Uterus (tissue), 4 donors: ENCODE results near the gene COX10. TPM values are rescaled to one million over a fixed set of nuclear protein-coding genes. Genes with fewer than 3 reads are reported as not detected.

Source experiments
- DNase-seq, 2 donors: peaks; one replicate each; pipeline ENCODE4 v3.0.0-alpha.2; 2019 to 2020
- H3K27ac ChIP-seq, 2 donors: fragments of 200-600 bp; sonication (generic); 1 replicate in 1 of 2; 2 replicates in 1 of 2; pipeline ENCODE4 v1.5.1; 2016 to 2018
- H3K27me3 ChIP-seq, 2 donors: fragments of 200-600 bp; sonication (generic); one replicate each; pipeline ENCODE4 v1.5.1; 2018 to 2019; ENCODE audit warnings: control low read depth in 1 of 2
- H3K36me3 ChIP-seq, 2 donors: fragments of 200-600 bp; sonication (generic); one replicate each; pipeline ENCODE4 v1.5.1; 2019; ENCODE audit warnings: control low read depth in 1 of 2
- H3K4me1 ChIP-seq, 2 donors: fragments of 200-600 bp; sonication (generic); one replicate each; pipeline ENCODE4 v1.5.1; 2018 to 2019; ENCODE audit warnings: control low read depth in 1 of 2
- H3K4me3 ChIP-seq, 2 donors: fragments of 200-600 bp; sonication (generic); 1 replicate in 1 of 2; 2 replicates in 1 of 2; pipeline ENCODE4 v1.5.1; 2018 to 2019; ENCODE audit warnings: mild to moderate bottlenecking in 1 of 2
- H3K9me3 ChIP-seq, 2 donors: fragments of 200-600 bp; sonication (generic); one replicate each; pipeline ENCODE4 v1.5.1; 2019; ENCODE audit warnings: control low read depth in 1 of 2
- POLR2A ChIP-seq, 2 donors: fragments of 450-650 bp; IDR thresholded peaks; one replicate each; pipeline ENCODE4 v1.6.1; 2016; ENCODE audit warnings: antibody characterized with exemption in 2 of 2, mild to moderate bottlenecking in 1 of 2, moderate library complexity in 1 of 2
- intact Hi-C: fragments of 100-400 bp; cut with DNase I; formaldehyde crosslinking; loops from one replicate; pipeline ENCODE4 v1.15.1; 2023; ENCODE audit warnings: low total_unique reads
- total RNA-seq, 4 donors: library from RNA; depleted of rRNA in 3 of 4; stranded (reverse); fragments of >200 nt in 3 of 4; gene quantifications; one replicate each; pipeline versions ENCODE4 v1.1.0 to v1.2.4, GENCODE V29; 2014 to 2023
- TF ChIP-seq, protein P1 (sequence below), 4 experiments: fragments of 200-600 bp in 2 of 4; fragments of 450-650 bp in 2 of 4; sonication (generic) in 2 of 4; IDR thresholded peaks; one replicate each; pipeline ENCODE4 v1.5.1; 2016 to 2019; ENCODE audit warnings: antibody characterized with exemption in 4 of 4, mild to moderate bottlenecking in 2 of 4, moderate library complexity in 1 of 4
- donor health status: DM: yes; HTN: yes; CAD: no.

The COX10 gene
- total RNA-seq, 4 donors from 2014 or later, result 3.2 to 23.4 (median 10.9) TPM

DNA sequence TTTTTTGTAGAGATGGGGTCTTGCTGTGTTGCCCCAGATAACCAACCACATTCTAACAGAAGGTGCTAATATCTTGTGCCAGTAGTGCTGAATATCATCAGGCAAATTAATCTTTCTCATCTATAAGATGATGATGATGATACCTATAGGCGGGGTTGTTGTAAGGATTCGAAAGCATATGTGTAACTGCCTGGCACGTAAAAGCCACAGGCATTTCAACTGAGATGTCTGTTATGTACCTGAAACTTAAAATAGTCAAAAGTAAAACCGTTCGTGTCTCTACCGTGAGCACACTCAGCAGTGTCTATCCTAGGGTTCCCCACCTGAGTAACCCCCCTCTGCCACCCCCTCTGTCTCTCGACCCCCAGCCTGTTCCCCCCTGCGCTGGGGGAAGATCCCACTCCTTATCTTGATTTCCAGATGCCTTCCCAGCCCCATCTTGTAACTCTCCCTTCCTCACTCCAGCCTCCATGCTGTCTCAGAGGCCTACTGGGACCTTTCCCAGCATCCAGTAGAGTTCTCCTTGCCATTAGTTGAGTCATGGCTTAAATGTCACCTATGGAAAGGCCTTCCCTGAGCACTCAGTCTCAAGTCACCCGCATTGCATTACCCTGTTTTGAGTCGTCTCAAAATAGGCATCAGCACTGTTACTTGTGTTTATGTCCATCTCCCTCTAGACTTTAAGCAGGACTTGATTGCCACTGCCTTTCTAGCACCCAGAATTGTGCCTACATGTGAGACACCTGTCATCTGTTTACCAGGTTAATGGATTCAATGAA, 133.3 kb downstream of the COX10 start:
- DNase-seq, result no peak

DNA sequence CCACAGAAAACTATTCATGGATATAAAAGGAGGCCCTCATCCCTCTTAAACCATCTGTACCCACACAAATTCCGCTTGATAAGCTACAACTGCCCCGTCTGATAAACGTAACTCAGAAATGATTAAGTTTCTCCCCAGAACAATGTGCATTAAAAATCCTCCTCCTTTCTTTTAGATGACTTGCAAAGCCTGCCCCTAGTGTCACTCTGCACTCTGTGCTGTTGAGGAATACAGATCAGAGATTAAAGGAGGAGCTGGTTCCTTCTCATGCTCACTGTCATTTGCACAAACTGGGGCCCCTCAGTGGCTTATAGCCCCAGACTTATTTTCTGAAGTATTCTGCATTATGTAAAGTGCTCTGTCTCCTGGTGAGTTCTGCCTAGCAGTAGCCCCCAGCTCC, 134.1 kb downstream of the COX10 start:
- TF ChIP-seq, protein P1, sequence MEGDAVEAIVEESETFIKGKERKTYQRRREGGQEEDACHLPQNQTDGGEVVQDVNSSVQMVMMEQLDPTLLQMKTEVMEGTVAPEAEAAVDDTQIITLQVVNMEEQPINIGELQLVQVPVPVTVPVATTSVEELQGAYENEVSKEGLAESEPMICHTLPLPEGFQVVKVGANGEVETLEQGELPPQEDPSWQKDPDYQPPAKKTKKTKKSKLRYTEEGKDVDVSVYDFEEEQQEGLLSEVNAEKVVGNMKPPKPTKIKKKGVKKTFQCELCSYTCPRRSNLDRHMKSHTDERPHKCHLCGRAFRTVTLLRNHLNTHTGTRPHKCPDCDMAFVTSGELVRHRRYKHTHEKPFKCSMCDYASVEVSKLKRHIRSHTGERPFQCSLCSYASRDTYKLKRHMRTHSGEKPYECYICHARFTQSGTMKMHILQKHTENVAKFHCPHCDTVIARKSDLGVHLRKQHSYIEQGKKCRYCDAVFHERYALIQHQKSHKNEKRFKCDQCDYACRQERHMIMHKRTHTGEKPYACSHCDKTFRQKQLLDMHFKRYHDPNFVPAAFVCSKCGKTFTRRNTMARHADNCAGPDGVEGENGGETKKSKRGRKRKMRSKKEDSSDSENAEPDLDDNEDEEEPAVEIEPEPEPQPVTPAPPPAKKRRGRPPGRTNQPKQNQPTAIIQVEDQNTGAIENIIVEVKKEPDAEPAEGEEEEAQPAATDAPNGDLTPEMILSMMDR (IDR thresholded peaks at IDR 0.05), result no peak
- no peak for TF ChIP-seq POLR2A (IDR thresholded peaks at IDR 0.05)
- H3K4me3 ChIP-seq, result no peak overlapping the region
- H3K9me3 ChIP-seq, result no peaks in the 10 kb centered on the region
- intact Hi-C loops, result no loop called here
- no peaks in the 10 kb centered on the region for H3K36me3 ChIP-seq
- H3K4me1 ChIP-seq, result no peaks in the 10 kb centered on the region
- DNase-seq, result no peak
- no peaks in the 10 kb centered on the region for H3K27me3 ChIP-seq
- H3K27ac ChIP-seq, result no peak overlapping the region

More for the DNA sequence above, 133.3 kb downstream of the COX10 start:
- TF ChIP-seq POLR2A (IDR thresholded peaks at IDR 0.05), result no peak
- TF ChIP-seq, protein P1 (IDR thresholded peaks at IDR 0.05), result no peak
- no peak overlapping the region for H3K27ac ChIP-seq
- H3K9me3 ChIP-seq, result no peaks in the 10 kb centered on the region
- H3K4me3 ChIP-seq, result no peak overlapping the region
- intact Hi-C loops, result no loop called here
- no peaks in the 10 kb centered on the region for H3K4me1 ChIP-seq
- H3K36me3 ChIP-seq, result no peaks in the 10 kb centered on the region
- no peaks in the 10 kb centered on the region for H3K27me3 ChIP-seq

- H3K9me3 ChIP-seq, result no peaks in the 10 kb centered on the region
- H3K4me3 ChIP-seq, result no peak overlapping the region
- no peaks in the 10 kb centered on the region for H3K4me1 ChIP-seq
- intact Hi-C loops, result no loop called here
- H3K27me3 ChIP-seq, result no peaks in the 10 kb centered on the region
- no peak for DNase-seq
- no peak for TF ChIP-seq POLR2A (IDR thresholded peaks at IDR 0.05)
- TF ChIP-seq, protein P1 (IDR thresholded peaks at IDR 0.05), result no peak
- no peaks in the 10 kb centered on the region for H3K36me3 ChIP-seq
- no peak overlapping the region for H3K27ac ChIP-seq
Observed at GRCh38 chr17:14204084-14204483, 134.8 kb downstream of the COX10 start.

- DNase-seq, result no peak
- Histone ChIP-seq H3K27me3 (no peaks in the 10 kb centered on the region), H3K4me1 (no peaks in the 10 kb centered on the region), H3K27ac (no peak overlapping the region), H3K9me3 (no peaks in the 10 kb centered on the region), H3K4me3 (no peak overlapping the region), H3K36me3 (no peaks in the 10 kb centered on the region)
- intact Hi-C loops, result no loop called here
- TF ChIP-seq POLR2A (IDR thresholded peaks at IDR 0.05), result no peak
- TF ChIP-seq, protein P1 (IDR thresholded peaks at IDR 0.05), result no peak
Observed at GRCh38 chr17:14204546-14204945, 135.2 kb downstream of the COX10 start.

- no peaks in the 10 kb centered on the region for H3K36me3 ChIP-seq
- intact Hi-C loops, result no loop called here
- H3K27ac ChIP-seq, result no peak overlapping the region
- no peak for DNase-seq
- TF ChIP-seq, protein P1 (IDR thresholded peaks at IDR 0.05), result no peak
- no peak for TF ChIP-seq POLR2A (IDR thresholded peaks at IDR 0.05)
- no peaks in the 10 kb centered on the region for H3K4me1 ChIP-seq
- no peak overlapping the region for H3K4me3 ChIP-seq
- H3K27me3 ChIP-seq, result no peaks in the 10 kb centered on the region
- H3K9me3 ChIP-seq, result no peaks in the 10 kb centered on the region
Observed at GRCh38 chr17:14205380-14205779, 136.1 kb downstream of the COX10 start.
